ENCODE data around the gene TRPM6.
A peak's percentile ranks its signal among the peaks of the same experiment; 100 is the strongest.

TRPM6 gene

GRCh38 chr9:74771672-74772071, 116.0 kb downstream of the TRPM6 start:
- no peak for DNase-seq (ENCODE audit: low spot score)

GRCh38 chr9:74771262-74771585, 116.5 kb downstream of the TRPM6 start:
- DNase-seq (ENCODE audit: low spot score) = no peak

GRCh38 chr9:74770508-74771261, 117.0 kb downstream of the TRPM6 start:
- DNase-seq (ENCODE audit: low spot score) = no peak

GRCh38 chr9:74765481-74765971, 122.2 kb downstream of the TRPM6 start:
- DNase-seq (ENCODE audit: low spot score) = no peak

- no peak for DNase-seq (ENCODE audit: low spot score)
These were observed 124.8 kb downstream of the TRPM6 start for GRCh38 chr9:74762950-74763349.

GRCh38 chr9:74760031-74760700, 127.6 kb downstream of the TRPM6 start:
- DNase-seq (ENCODE audit: low spot score) = no peak

- DNase-seq (ENCODE audit: low spot score) = no peak
These were observed 131.7 kb downstream of the TRPM6 start for GRCh38 chr9:74755999-74756398.

- DNase-seq (ENCODE audit: low spot score) = peak; percentile 85
These were observed 132.4 kb downstream of the TRPM6 start for GRCh38 chr9:74755355-74755754.

GRCh38 chr9:74753650-74754049, 134.1 kb downstream of the TRPM6 start:
- DNase-seq (ENCODE audit: low spot score) = no peak

- DNase-seq (ENCODE audit: low spot score) = no peak
These were observed 138.8 kb downstream of the TRPM6 start for GRCh38 chr9:74748966-74749365.

- peak; percentile 54 for DNase-seq (ENCODE audit: low spot score)
These were observed 144.7 kb downstream of the TRPM6 start for GRCh38 chr9:74742792-74743730.

- no peak for DNase-seq (ENCODE audit: low spot score)
These were observed 145.4 kb downstream of the TRPM6 start for GRCh38 chr9:74742191-74742790.

GRCh38 chr9:74736646-74737045, 151.1 kb downstream of the TRPM6 start:
- no peak for DNase-seq (ENCODE audit: low spot score)

- no peak for DNase-seq (ENCODE audit: low spot score)
These were observed 152.0 kb downstream of the TRPM6 start for GRCh38 chr9:74735761-74736160.

- no peak for DNase-seq (ENCODE audit: low spot score)
These were observed 158.5 kb downstream of the TRPM6 start for GRCh38 chr9:74729136-74729695.

- DNase-seq (ENCODE audit: low spot score) = no peak
These were observed 159.5 kb downstream of the TRPM6 start for GRCh38 chr9:74728176-74728575.

GRCh38 chr9:74726581-74726980, 161.1 kb downstream of the TRPM6 start:
- DNase-seq (ENCODE audit: low spot score) = no peak

GRCh38 chr9:74724317-74724716, 163.4 kb downstream of the TRPM6 start:
- DNase-seq (ENCODE audit: low spot score) = no peak

GRCh38 chr9:74721696-74722660, 165.7 kb downstream of the TRPM6 start:
- no peak for DNase-seq (ENCODE audit: low spot score)

GRCh38 chr9:74719306-74719705, 168.4 kb downstream of the TRPM6 start:
- no peak for DNase-seq (ENCODE audit: low spot score)

GRCh38 chr9:74718709-74719108, 169.0 kb downstream of the TRPM6 start:
- DNase-seq (ENCODE audit: low spot score) = no peak

All from pons (tissue), 1 donor.